TTC549 (cell line): Measurements from ENCODE around the gene MICAL2.

Experiments
- FAIRE-seq: peaks from 2 replicates; lab custom pipeline; 2012; peaks lifted over from hg19 to GRCh38; lab: Jason Lieb, UNC

Gene MICAL2

DNA sequence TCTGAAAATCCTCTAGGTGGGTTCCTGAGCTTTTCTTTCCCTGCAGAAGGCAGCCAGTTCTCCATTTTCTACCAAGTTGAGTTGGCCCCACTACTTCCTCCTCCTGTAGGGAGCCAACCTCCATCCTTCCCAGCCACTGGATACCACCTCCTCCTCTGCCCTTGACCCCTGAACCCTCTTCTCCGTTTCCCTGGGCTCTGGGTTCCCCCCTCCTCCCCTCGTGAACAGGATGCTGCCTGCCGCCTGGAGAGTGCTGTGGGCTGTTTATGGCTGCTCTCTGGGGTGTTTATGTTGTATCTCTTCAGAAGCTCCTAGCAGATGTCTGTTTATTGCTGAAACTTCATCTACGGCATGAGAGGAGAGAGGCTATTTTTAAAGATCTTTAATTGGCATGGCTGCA lies 8.6 kb downstream of the MICAL2 start:
- no peak for FAIRE-seq

DNA sequence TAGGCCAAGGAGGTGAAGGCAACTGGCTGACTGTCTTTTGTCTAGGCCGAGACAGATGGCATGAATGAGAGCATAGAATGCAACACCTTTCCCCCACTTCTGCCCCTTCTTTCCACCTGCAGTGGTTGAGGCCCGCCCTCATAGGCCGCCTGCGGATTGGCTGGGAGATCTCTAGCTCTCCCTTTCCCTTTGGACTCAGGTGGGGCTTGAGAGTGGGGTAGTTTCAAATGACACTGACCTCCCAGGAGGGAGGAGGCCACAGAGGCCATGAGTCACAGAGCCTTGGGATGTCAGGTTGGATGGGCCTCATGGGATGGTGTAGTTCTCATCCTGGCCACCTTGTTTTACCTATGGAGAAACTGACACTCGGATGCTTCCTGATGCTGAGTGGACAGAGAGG lies 9.1 kb downstream of the MICAL2 start:
- no peak for FAIRE-seq

- no peak for FAIRE-seq
These were observed 9.9 kb downstream of the MICAL2 start for GRCh38 chr11:12120031-12121008.

DNA sequence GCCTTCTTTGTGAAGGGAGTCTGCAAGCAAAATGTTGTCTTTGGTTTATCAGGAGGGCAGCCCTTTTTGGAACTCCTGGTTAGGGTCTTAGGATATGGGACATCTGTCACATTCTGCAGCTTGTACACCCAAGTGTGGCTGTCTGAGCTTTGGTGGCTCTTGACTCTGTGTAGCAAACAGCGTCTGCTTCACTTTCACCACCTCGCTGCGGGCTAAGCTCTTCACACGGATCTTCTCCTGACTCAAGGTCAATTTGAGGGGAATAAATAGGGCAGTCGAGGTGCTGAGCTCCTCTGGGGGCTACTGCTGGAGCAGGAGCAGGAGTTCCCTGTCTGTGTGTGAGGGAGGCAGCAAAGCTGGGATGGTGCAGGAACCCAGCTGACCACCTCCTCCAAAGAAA lies 10.6 kb downstream of the MICAL2 start:
- no peak for FAIRE-seq

DNA sequence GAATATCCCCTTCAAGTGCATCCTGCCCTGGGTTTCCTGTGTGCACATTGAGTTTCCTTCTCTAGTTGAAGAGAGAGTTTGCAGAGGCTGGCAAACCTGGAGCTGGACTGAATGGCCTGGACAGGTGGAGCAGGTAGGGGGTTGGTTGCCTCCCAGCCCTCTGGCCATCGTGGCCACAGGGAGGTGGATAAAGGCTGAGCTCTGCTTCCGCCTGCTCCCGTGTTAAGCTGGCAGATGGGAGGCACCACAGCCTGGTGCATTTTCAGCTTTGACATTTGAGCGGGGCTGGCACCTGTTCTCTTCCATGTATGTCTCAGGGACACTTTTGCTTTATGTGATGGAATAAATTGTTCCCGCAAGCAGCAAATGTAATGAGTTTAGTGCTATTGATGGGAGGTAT lies 11.1 kb downstream of the MICAL2 start:
- FAIRE-seq = no peak

GRCh38 chr11:12122083-12122482 lies 11.7 kb downstream of the MICAL2 start:
- FAIRE-seq = no peak

DNA sequence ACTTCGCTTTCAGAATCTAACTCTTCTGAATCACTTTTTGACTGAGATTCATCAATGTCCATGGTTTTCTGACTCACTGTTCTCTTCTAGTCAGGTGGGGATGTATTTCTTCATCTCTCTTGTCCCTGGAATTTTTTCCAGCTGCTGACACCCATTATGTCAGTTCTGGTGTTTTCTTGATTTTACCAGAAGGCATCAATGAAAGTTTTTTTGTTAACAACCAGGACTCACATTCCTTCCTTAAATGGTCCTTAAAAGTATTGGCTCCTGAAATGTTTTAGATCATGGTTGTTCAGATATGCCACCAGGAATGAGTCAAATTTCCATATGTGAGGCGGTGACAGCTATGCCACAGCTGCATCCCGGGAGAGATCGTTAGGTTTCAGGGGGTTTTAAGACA lies 12.9 kb downstream of the MICAL2 start:
- no peak for FAIRE-seq

DNA sequence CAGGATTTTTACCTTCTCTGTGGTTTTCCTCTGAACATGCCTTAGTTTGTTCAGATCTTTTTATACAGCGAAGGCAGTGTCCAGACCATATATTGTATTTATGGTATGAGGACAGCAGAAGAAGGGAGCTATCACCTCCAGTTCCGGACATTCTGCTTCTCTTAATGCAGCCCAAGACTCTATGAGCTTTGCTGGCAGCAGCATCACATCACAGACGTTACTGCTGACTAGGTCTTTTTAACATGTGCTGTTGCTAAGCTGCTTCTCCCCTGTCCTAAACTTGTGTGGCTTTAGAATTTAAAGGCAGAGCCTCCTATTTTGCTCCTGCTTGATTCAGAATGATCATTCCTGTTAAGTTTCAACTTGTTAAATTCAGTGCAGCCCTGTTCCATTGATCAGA lies 13.4 kb downstream of the MICAL2 start:
- no peak for FAIRE-seq

DNA sequence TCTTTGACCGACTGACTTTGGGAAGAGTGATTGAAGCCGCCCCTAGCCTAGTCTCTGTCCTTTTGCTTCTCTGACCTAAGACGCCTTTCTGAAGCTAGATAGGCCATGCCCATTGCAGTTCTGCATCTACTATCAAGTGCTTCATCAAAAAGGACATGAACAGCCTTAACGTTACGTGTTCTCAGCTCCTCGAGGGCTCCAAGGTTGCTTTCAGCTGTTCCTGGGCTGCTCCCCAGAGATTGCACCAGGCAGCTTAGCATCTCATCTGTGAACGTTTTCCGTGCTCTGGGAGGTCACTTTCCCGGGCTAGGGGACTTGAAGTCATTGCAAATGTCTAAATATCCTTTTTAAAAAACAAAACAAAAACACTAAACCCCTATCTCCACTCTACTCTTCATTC lies 13.9 kb downstream of the MICAL2 start:
- FAIRE-seq = no peak

GRCh38 chr11:12125609-12126149 lies 15.3 kb downstream of the MICAL2 start:
- FAIRE-seq = no peak

DNA sequence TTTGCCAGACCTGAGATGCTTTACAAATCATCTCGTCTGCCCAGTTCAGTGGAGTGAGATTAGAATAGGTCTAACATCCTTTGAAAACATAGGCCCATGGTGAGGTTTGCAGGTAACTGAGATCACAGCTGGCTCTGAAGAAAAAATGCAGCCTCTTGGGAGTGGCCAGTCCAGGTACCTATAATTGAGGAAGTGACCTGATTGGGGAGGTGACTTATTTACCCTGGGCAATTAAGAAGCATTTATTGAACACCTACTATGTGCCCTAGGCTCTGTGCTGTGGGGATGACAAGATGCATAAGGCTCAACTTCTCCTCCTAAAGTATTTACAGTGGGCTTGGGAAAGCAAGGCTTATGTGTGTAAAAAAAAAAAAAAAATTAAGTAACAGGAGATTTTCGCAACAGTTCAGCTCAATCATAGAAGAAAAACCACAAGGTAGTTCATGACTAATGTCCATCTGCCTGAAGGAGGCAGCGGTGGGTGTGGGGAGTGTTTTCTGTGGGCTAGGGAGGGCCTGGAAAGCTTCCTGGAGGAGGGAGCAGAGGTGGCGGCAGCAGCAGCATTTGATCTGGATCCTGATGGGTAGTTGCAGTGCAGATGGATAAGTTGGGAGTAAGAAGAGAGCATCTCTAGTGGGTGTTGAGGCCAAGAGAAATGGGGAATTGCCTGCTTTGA lies 16.1 kb downstream of the MICAL2 start:
- FAIRE-seq = no peak

DNA sequence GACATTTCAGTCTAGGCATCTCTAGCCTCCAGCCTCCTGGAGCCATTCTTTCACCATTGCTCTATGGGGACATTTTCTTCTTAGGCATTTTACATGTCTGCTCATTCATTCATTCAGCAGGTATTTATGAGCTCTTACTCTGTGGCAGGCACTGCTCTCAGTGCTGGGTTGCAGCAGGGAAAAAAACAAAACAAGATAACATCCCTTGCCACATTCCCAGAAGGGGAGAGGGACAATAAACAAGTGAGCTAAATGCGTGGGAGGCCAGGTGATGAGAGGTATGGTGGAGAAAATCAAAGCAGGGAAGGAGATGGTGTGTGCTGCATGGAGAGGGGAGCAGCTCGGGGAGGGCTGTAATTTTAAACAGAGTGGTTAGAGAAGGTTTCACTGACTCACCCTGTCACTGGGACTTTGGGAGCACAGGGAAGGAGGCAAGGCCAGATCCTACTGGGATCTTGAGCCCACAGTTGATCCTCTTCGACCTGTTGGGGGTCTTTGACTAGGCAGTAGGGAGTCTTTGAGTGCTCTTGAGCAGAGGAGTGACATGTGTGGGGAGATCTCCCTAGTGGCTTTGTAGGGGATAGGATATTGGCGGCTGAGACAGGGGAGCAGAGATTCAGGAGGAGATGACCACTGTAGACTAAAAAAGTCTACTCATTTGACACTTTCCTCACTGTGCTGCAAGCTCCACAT lies 17.0 kb downstream of the MICAL2 start:
- FAIRE-seq = no peak

DNA sequence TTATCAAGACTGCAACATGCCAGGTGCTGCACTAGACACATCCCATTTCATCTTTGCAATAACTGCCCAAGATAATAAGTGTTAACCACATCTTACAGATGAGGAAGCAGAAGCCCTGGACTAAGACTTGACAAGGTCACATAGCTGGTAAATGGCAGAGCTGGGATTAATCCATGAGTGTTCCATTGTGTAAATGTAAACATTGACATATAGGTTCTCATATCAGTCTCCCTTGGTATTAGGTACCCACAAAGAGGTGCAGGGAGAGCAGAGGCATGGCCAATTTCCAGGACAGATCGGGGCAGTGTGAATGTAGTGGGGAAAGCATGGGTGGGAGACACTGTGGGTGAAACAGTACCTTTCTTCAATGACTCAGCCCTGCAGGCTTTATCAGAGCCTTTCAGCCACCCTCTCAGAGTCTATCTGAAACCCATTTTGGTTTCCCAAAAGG lies 17.9 kb downstream of the MICAL2 start:
- FAIRE-seq = no peak

GRCh38 chr11:12129227-12129626 lies 18.8 kb downstream of the MICAL2 start:
- no peak for FAIRE-seq

GRCh38 chr11:12130180-12130980 lies 20.0 kb downstream of the MICAL2 start:
- FAIRE-seq = no peak

DNA sequence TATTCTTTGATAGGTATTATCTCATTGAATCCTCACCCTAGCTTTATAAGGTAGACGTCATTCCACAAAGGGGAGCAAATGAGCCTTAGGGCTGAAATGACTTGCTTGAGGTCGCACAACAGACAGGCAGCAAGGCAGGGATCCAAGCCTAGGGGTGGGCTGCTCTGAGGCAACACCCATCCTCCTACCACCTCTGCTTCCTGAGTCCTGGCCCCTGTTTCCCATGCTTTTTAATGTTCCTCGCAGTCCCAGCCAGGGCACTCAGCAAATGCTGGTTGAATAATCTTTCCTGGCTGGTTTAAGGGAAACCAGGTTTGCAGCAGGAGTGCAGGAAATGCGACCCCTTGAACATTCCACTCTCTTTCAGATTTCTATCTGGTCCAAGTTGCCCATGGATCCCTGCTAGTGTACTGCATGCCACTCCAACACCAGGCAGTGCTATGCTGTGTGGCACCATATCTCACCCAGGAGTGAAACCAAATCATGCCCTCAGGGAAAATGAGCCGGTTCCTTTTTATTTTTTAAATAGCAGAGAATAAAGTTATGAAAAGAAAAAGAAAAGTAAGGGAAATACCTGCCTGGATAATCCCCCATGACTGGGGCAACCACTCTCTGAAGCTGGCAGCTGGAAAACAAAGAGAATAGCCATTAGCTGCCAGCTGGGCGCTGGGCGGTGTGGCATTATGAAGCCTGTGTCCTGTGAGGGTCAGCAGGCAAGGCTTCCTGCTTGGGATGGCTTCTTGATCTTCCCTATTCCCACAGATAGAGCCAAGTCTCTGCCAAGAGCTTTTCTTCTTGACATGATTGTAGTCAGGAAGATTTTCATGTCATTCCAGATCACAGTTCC lies 21.8 kb downstream of the MICAL2 start:
- FAIRE-seq = no peak

DNA sequence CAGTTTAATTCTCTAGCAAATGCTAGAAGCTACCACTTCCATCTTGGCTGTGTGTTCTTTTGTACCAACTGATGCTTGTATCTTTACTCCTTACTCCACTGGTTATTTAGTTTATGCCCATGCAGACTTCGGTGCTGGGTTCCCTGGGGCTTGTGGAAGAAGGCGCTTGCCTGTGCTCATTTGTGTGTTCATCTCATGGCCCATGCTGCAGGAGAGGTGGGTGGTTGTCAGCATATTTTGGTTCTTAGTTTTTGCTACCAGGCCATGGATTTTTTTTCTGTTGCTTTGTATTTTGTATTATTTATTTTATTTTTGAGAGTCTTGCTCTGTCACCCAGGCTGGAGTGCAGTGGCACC lies 22.4 kb downstream of the MICAL2 start:
- FAIRE-seq = no peak

DNA sequence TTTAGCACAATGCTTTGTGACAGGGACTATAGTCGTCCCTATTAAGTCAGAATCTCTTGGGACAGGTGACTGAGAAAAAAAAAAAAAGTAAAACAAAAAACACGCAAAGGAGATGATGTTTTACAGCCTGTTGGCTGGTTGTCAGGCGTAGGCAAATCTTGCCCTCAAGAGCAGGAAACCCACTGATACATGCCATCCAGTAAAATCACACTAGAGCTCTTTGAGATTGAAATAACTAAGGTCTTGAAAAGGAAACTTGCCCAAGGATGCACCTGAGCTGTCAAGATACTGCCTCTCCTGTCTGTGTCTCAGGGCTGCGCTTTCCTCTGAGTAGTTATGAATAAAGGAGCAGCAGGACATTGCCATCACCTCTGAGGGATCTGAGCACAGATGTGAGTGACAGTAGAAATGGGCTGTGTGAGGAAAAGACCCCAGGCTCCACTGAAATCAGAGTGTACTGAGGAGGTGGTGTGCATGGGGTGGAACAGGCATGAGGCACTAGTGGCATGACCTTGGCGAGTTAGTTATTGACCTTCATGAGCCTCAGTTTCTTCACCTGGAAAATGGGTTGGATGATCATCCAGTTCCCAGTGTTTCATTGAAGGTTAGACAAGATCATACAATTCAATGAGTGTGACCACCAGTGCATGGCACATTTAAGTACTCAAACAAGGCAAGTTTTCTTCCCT lies 23.3 kb downstream of the MICAL2 start:
- no peak for FAIRE-seq

DNA sequence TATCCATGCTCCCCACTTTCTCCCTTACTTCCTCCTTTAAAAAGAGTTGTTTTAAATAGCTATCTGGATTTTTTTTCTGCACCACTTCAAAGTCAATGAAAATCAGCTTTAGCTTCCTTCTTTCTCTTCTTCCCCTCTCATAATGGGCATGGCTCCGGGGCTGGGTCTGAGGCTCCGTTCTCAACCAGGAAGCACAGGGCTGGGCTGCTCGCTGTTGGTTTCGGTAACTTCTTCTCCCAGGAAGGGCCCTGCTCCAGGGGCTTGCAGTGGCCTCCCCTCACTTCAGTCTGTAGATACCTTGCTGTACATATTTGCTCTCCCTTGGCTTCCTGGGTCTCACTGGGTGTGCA lies 23.8 kb downstream of the MICAL2 start:
- no peak for FAIRE-seq

DNA sequence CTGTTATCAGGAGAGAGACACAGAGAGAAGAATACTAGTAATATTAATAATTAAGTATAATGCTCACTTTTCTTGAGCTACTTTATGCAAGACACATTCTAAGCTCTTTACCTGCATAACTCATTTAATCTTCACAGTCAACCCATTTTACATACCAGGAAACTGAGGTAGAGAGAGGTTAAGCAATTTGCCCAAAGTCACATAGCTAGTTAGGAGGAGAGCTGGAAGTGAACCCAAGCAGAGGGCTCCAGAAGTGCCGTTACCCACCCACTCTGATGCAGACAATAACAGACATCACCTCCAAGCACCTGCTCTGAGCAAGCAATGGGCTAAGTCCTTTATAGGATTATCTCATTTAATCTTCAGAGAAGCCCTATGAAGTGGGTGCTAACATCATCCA lies 24.8 kb downstream of the MICAL2 start:
- FAIRE-seq = no peak
